HepG2 (cell line): ENCODE results near the gene RASSF7. TPM values are rescaled to one million over a fixed set of nuclear protein-coding genes. Genes with fewer than 3 reads are reported as not detected.

Experiments used
- KDM2A ChIP-seq: sonication (generic); formaldehyde crosslinking; IDR thresholded peaks from 2 replicates; pipeline ENCODE4 v1.4.0; 2020; ENCODE audit warnings: low read depth, missing genetic modification reagents, borderline replicate concordance
- LCORL ChIP-seq, 2 experiments: fragments of 450-650 bp in 1 of 2; sonication (generic) in 1 of 2; formaldehyde crosslinking in 1 of 2; IDR thresholded peaks; 2 replicates each; pipeline versions ENCODE4 v1.5.0 to v1.6.1; 2017 to 2020; ENCODE audit warnings: antibody characterized with exemption in 1 of 2, missing genetic modification reagents in 1 of 2
- polyA plus RNA-seq, 8 experiments: library from polyadenylated mRNA; depleted of rRNA in 3 of 8; stranded (reverse) in 7 of 8; unstranded in 1 of 8; fragments of >200 nt; fragmentation: Illumina TruSeq in 4 of 8; extraction: Trizol in 4 of 8; gene quantifications; 2 replicates each; pipeline versions ENCODE4 v1.2.1 to v1.2.3, GENCODE V29; 2011 to 2016; ENCODE audit warnings: low read depth in 4 of 8, missing spikeins in 1 of 8, mixed read lengths in 1 of 8; ENCODE audit not compliant: insufficient read depth in 1 of 8
- total RNA-seq, 5 experiments: library from RNA; depleted of rRNA; stranded (reverse); fragments of >200 nt; fragmentation: Illumina TruSeq; extraction: Trizol; gene quantifications; 2 replicates each; pipeline ENCODE4 v1.2.3, GENCODE V29; 2016; ENCODE audit warnings: low read depth in 1 of 5
- TF ChIP-seq, protein P1 (sequence below): sonication (generic); formaldehyde crosslinking; IDR thresholded peaks from 2 replicates; pipeline ENCODE4 v1.8.0; 2022; ENCODE audit warnings: missing genetic modification reagents, mild to moderate bottlenecking, moderate library complexity, borderline replicate concordance
- TF ChIP-seq, protein P2 (sequence below): sonication (generic); formaldehyde crosslinking; IDR thresholded peaks from 2 replicates; pipeline ENCODE4 v1.5.1; 2020; ENCODE audit warnings: mild to moderate bottlenecking, missing genetic modification reagents, moderate library complexity

RASSF7 gene
- total and polyA plus RNA-seq, 2 of the 13 experiments (the other 11 are each of a cell fraction or from before 2014, with no cell fraction given) = 20.2 to 28.6 TPM

DNA sequence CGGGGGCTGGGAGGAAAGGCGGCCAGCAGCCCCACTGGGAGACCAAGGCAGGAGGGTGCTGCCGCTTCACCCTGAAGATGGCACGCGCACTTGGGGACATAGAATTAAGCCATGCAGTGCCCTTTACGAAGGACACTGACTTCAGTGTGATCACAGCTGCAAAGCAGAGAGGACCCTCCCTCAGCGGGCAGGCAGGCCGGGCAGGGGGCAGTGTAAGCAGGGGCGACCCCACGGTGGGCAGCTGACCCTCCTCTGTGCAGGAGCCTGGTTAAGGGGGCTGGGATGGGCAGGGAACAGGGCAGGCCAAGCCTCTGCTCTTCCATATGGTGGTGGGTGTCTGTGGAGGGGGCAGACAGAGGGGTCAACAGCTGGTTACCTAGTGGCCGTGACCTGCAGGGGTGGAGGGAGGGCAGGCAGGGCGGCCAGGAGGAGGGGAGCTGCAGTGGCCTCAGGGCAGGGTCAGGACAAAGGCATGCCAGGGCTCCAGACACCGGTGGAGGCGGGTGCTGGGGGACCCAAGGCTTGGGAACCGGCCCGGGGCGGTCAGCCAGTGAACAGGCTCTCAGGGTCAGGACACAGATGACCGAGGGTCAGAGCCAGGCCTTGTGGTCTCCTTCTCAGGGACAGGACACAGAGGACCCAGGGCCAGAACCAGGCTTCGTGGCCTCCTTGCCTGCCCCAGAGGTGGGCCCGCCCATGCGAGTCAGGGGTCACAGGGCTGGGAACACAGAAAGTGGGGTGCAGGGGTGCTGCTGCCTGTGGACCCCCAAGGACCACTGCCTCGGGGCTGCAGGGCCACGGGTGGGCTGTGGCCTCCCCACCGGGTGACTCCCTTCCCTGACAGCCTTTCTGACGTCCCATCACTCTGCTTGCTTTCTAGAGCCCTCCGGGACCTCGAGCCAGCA is 7.4 kb upstream of the RASSF7 start (continued):
- TF ChIP-seq, protein P1, sequence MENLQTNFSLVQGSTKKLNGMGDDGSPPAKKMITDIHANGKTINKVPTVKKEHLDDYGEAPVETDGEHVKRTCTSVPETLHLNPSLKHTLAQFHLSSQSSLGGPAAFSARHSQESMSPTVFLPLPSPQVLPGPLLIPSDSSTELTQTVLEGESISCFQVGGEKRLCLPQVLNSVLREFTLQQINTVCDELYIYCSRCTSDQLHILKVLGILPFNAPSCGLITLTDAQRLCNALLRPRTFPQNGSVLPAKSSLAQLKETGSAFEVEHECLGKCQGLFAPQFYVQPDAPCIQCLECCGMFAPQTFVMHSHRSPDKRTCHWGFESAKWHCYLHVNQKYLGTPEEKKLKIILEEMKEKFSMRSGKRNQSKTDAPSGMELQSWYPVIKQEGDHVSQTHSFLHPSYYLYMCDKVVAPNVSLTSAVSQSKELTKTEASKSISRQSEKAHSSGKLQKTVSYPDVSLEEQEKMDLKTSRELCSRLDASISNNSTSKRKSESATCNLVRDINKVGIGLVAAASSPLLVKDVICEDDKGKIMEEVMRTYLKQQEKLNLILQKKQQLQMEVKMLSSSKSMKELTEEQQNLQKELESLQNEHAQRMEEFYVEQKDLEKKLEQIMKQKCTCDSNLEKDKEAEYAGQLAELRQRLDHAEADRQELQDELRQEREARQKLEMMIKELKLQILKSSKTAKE (CRISPR knock-in tag) = peak; percentile 55; the same call in 1 of the 2 replicates
- TF ChIP-seq KDM2A (peak; percentile 20; the same call in 1 of the 2 replicates), LCORL (IDR thresholded peaks at IDR 0.05) (no peak), LCORL (CRISPR knock-in tag; IDR thresholded peaks at IDR 0.05) (peak; percentile 36; the same call in 1 of the 2 replicates)
- TF ChIP-seq, protein P2, sequence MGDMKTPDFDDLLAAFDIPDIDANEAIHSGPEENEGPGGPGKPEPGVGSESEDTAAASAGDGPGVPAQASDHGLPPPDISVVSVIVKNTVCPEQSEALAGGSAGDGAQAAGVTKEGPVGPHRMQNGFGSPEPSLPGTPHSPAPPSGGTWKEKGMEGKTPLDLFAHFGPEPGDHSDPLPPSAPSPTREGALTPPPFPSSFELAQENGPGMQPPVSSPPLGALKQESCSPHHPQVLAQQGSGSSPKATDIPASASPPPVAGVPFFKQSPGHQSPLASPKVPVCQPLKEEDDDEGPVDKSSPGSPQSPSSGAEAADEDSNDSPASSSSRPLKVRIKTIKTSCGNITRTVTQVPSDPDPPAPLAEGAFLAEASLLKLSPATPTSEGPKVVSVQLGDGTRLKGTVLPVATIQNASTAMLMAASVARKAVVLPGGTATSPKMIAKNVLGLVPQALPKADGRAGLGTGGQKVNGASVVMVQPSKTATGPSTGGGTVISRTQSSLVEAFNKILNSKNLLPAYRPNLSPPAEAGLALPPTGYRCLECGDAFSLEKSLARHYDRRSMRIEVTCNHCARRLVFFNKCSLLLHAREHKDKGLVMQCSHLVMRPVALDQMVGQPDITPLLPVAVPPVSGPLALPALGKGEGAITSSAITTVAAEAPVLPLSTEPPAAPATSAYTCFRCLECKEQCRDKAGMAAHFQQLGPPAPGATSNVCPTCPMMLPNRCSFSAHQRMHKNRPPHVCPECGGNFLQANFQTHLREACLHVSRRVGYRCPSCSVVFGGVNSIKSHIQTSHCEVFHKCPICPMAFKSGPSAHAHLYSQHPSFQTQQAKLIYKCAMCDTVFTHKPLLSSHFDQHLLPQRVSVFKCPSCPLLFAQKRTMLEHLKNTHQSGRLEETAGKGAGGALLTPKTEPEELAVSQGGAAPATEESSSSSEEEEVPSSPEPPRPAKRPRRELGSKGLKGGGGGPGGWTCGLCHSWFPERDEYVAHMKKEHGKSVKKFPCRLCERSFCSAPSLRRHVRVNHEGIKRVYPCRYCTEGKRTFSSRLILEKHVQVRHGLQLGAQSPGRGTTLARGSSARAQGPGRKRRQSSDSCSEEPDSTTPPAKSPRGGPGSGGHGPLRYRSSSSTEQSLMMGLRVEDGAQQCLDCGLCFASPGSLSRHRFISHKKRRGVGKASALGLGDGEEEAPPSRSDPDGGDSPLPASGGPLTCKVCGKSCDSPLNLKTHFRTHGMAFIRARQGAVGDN (CRISPR knock-in tag) = peak; percentile 12
